CD14-positive monocyte (primary cell): ENCODE data around the gene FSD2. TPM values are rescaled to one million over a fixed set of nuclear protein-coding genes. Genes with fewer than 3 reads are reported as not detected.

Source experiments
- DNase-seq, 3 donors: peaks; one replicate each; pipeline ENCODE4 v3.0.0-alpha.2; 2011 to 2022
- H2AFZ ChIP-seq: 2 replicates; pipeline ENCODE4 v1.6.0; 2012; ENCODE audit warnings: mild to moderate bottlenecking, low read depth, low read length, inconsistent platforms; ENCODE audit not compliant: insufficient read depth, poor library complexity, severe bottlenecking
- H3K27ac ChIP-seq, 2 donors: 1 replicate in 1 of 2; 2 replicates in 1 of 2; pipeline ENCODE4 v1.5.1; 2012 to 2013; ENCODE audit warnings: low read length in 2 of 2, control low read depth in 1 of 2, inconsistent platforms in 1 of 2, low read depth in 1 of 2, mild to moderate bottlenecking in 1 of 2
- H3K27me3 ChIP-seq, 2 donors: one replicate each; pipeline versions ENCODE4 v1.6.0 to v1.6.1; 2011 to 2013; ENCODE audit warnings: low read length in 2 of 2; ENCODE audit not compliant: control insufficient read depth in 2 of 2, insufficient read depth in 2 of 2
- H3K36me3 ChIP-seq, 2 donors: replicated peaks in 1 of 2; 1 replicate in 1 of 2; 2 replicates in 1 of 2; pipeline versions ENCODE4 v1.5.1 to v1.6.1; 2012 to 2013; ENCODE audit warnings: low read length in 2 of 2, control low read depth in 1 of 2, inconsistent platforms in 1 of 2, mild to moderate bottlenecking in 1 of 2; ENCODE audit not compliant: insufficient read depth in 2 of 2, control insufficient read depth in 1 of 2
- H3K4me1 ChIP-seq, 2 donors: 1 replicate in 1 of 2; 2 replicates in 1 of 2; pipeline versions ENCODE4 v1.5.1 to v1.6.1; 2012 to 2013; ENCODE audit warnings: low read length in 2 of 2, control low read depth in 1 of 2, inconsistent platforms in 1 of 2, mild to moderate bottlenecking in 1 of 2, moderate library complexity in 1 of 2; ENCODE audit not compliant: insufficient read depth in 2 of 2, control insufficient read depth in 1 of 2
- H3K4me2 ChIP-seq: replicated peaks from 2 replicates; pipeline ENCODE3; 2012; ENCODE audit warnings: low read length, moderate library complexity, mild to moderate bottlenecking; ENCODE audit not compliant: poor library complexity, severe bottlenecking; ENCODE audit errors: extremely low read depth
- H3K4me3 ChIP-seq, 3 experiments: fragments of 200-600 bp in 1 of 3; sonication (generic) in 1 of 3; replicated peaks in 1 of 3; 1 replicate in 2 of 3; 2 replicates in 1 of 3; pipeline ENCODE4 v1.5.1; 2011 to 2013; ENCODE audit warnings: low read length in 3 of 3, mild to moderate bottlenecking in 3 of 3, control low read depth in 2 of 3, low read depth in 2 of 3, inconsistent platforms in 1 of 3, moderate library complexity in 1 of 3
- H3K79me2 ChIP-seq: 2 replicates; pipeline ENCODE4 v1.6.0; 2012; ENCODE audit warnings: mild to moderate bottlenecking, control low read depth, inconsistent platforms, low read length, moderate library complexity; ENCODE audit not compliant: insufficient read depth
- H3K9ac ChIP-seq: 2 replicates; pipeline ENCODE4 v1.6.0; 2017; ENCODE audit warnings: low read length, mild to moderate bottlenecking; ENCODE audit not compliant: insufficient read depth, poor library complexity, severe bottlenecking
- H3K9me3 ChIP-seq, 2 donors: replicated peaks in 1 of 2; 1 replicate in 1 of 2; 2 replicates in 1 of 2; pipeline versions ENCODE4 v1.5.1 to v1.6.1; 2012 to 2013; ENCODE audit warnings: low read length in 2 of 2, control low read depth in 1 of 2; ENCODE audit not compliant: control insufficient read depth in 1 of 2, insufficient read depth in 1 of 2
- H4K20me1 ChIP-seq: 2 replicates; pipeline ENCODE4 v1.6.0; 2012; ENCODE audit warnings: mild to moderate bottlenecking, low read length, control low read depth, moderate library complexity; ENCODE audit not compliant: insufficient read depth
- H3K27ac Mint-ChIP-seq, 7 donors: one replicate each; pipeline ENCODE4 v1.8.0; 2020; ENCODE audit warnings: mild to moderate bottlenecking in 7 of 7, mixed read lengths in 7 of 7, moderate library complexity in 6 of 7, inconsistent platforms in 2 of 7
- H3K27me3 Mint-ChIP-seq, 3 donors: one replicate each; pipeline ENCODE4 v1.8.0; 2021 to 2022; ENCODE audit warnings: low read depth in 3 of 3, mild to moderate bottlenecking in 3 of 3, mixed read lengths in 3 of 3, moderate library complexity in 3 of 3, inconsistent platforms in 1 of 3
- H3K36me3 Mint-ChIP-seq, 2 donors: one replicate each; pipeline ENCODE4 v1.8.0; 2020; ENCODE audit warnings: mixed read lengths in 2 of 2, inconsistent platforms in 1 of 2, mild to moderate bottlenecking in 1 of 2
- H3K4me1 Mint-ChIP-seq: one replicate; pipeline ENCODE4 v1.8.0; 2020; ENCODE audit warnings: mild to moderate bottlenecking, mixed read lengths
- H3K4me3 Mint-ChIP-seq, 2 donors: one replicate each; pipeline ENCODE4 v1.8.0; 2020; ENCODE audit warnings: mild to moderate bottlenecking in 2 of 2, mixed read lengths in 2 of 2, moderate library complexity in 1 of 2
- H3K9me3 Mint-ChIP-seq, 7 donors: one replicate each; pipeline ENCODE4 v1.8.0; 2020 to 2022; ENCODE audit warnings: mixed read lengths in 7 of 7, mild to moderate bottlenecking in 6 of 7, moderate library complexity in 6 of 7, inconsistent platforms in 2 of 7
- WGBS: methylation state at CpG from one replicate; pipeline ENCODE4 v1.1.5; 2013; ENCODE audit warnings: missing lambda C conversion rate; ENCODE audit not compliant: insufficient coverage; 5-methylcytosine and 5-hydroxymethylcytosine counted together
- intact Hi-C, 2 donors: fragments of 100-400 bp; cut with micrococcal nuclease; formaldehyde crosslinking; loops; one replicate each; pipeline versions ENCODE4 v1.15.0 to v1.15.1; 2023
- polyA plus RNA-seq, 3 donors: library from polyadenylated mRNA; depleted of rRNA in 1 of 3; unstranded in 2 of 3; stranded (reverse) in 1 of 3; fragments of 300-500 nt in 2 of 3; fragments of >200 nt in 1 of 3; fragmentation: Illumina TruSeq in 2 of 3; gene quantifications; 1 replicate in 2 of 3; 2 replicates in 1 of 3; pipeline ENCODE4 v1.2.3, GENCODE V29; 2012 to 2021
- TF ChIP-seq, protein P1 (sequence below): fragments of 200-600 bp; IDR thresholded peaks from one replicate; pipeline ENCODE4 v1.8.0; 2022; ENCODE audit warnings: antibody characterized with exemption, mild to moderate bottlenecking

FSD2 gene
- polyA plus RNA-seq, 3 donors: 0.09 TPM; not detected in 2

DNA sequence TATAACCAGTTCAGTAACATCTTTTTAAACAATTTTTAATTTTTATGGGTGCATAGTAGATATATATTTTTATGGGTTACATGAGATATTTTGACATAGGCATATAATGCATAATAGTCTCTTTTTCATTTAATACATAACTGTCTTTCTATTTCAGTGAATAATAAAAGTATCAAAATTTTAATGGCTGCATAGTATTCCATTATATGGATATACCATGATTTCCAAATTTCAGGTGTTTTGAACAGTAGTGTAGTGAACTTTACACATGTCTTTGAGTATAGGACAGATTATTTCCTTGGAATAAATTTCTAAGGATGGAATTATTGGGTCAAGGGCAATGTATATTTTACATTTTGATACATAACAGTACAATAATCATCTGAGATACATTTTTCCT lies 14.3 kb upstream of the FSD2 start:
- Histone ChIP-seq H3K4me1 (no peaks in the 10 kb centered on the region), H2AFZ (no peak overlapping the region), H3K79me2 (peaks cover 23% of the 10 kb centered on the region), H3K4me3 (no peak overlapping the region), H3K9ac (no peak overlapping the region), H3K27ac (no peak overlapping the region), H3K36me3 (peaks cover 75 to 96% of the 10 kb centered on the region in 2 donors), H3K9me3 (no peaks in the 10 kb centered on the region), H3K4me2 (no peak overlapping the region), H3K27me3 (no peaks in the 10 kb centered on the region), H4K20me1 (peaks cover 28% of the 10 kb centered on the region)
- DNase-seq: no peak
- H3K27me3 Mint-ChIP-seq: no peaks in the 10 kb centered on the region
- H3K4me3 Mint-ChIP-seq: no peak overlapping the region
- TF ChIP-seq, protein P1, sequence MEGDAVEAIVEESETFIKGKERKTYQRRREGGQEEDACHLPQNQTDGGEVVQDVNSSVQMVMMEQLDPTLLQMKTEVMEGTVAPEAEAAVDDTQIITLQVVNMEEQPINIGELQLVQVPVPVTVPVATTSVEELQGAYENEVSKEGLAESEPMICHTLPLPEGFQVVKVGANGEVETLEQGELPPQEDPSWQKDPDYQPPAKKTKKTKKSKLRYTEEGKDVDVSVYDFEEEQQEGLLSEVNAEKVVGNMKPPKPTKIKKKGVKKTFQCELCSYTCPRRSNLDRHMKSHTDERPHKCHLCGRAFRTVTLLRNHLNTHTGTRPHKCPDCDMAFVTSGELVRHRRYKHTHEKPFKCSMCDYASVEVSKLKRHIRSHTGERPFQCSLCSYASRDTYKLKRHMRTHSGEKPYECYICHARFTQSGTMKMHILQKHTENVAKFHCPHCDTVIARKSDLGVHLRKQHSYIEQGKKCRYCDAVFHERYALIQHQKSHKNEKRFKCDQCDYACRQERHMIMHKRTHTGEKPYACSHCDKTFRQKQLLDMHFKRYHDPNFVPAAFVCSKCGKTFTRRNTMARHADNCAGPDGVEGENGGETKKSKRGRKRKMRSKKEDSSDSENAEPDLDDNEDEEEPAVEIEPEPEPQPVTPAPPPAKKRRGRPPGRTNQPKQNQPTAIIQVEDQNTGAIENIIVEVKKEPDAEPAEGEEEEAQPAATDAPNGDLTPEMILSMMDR: no peak
- no peaks in the 10 kb centered on the region for H3K4me1 Mint-ChIP-seq
- intact Hi-C loops: no loop called here
- peaks cover 59 to 84% of the 10 kb centered on the region in 2 donors for H3K36me3 Mint-ChIP-seq
- H3K9me3 Mint-ChIP-seq: peaks cover 0 to 1% (median 0%) of the 10 kb centered on the region in 7 donors
- no peak overlapping the region for H3K27ac Mint-ChIP-seq

DNA sequence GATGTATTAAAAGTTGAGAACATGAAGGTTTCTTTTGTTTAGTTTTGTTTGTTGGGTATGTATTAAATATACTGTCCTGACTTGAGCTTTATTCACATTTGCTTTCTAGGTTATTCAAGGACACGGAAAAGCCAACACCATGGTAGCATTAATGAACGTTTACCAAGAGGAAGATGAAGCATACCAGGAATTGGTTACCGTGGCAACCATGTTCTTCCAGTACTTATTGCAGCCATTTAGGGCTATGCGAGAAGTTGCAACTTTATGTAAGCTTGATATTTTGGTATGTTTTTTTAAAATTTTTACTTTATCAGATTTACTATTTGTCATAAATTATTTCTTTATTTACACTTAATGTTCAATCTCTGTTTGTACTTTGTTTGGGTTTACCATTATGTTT lies 7.1 kb upstream of the FSD2 start:
- no peaks in the 10 kb centered on the region for H3K27me3 Mint-ChIP-seq
- TF ChIP-seq, protein P1: no peak
- intact Hi-C loops: loop anchor here (5.0 kb wide), 2 partner anchors 34 to 61 kb away; no protein-coding TSS in a partner anchor
- peaks cover 0 to 2% (median 0%) of the 10 kb centered on the region in 7 donors for H3K9me3 Mint-ChIP-seq
- H3K4me2 ChIP-seq: no peak overlapping the region
- H3K27me3 ChIP-seq: no peaks in the 10 kb centered on the region
- H4K20me1 ChIP-seq: peaks cover 68% of the 10 kb centered on the region
- H3K36me3 Mint-ChIP-seq: peaks cover 34 to 50% of the 10 kb centered on the region in 2 donors
- peaks cover 21 to 29% of the 10 kb centered on the region in 2 donors for H3K4me1 ChIP-seq
- H3K36me3 ChIP-seq: peaks cover 37 to 50% of the 10 kb centered on the region in 2 donors
- no peak overlapping the region for H3K4me3 Mint-ChIP-seq
- peaks cover 70% of the 10 kb centered on the region for H3K79me2 ChIP-seq
- peak in 1 of 3 donors; percentile 6 for DNase-seq
- no peak overlapping the region for H3K27ac ChIP-seq
- no peak overlapping the region for H3K27ac Mint-ChIP-seq
- H3K9ac ChIP-seq: no peak overlapping the region
- H3K4me3 ChIP-seq: no peak overlapping the region
- H2AFZ ChIP-seq: no peak overlapping the region
- WGBS: 58% methylated on average over 2 of the region's 4 CpGs
- peaks cover 26% of the 10 kb centered on the region for H3K4me1 Mint-ChIP-seq
- no peaks in the 10 kb centered on the region for H3K9me3 ChIP-seq
